Measurements from ENCODE around the gene CLMN. TPM values are rescaled to one million over a fixed set of nuclear protein-coding genes. Genes with fewer than 3 reads are reported as not detected.

CLMN gene
- total and polyA plus RNA-seq, 10 of the 15 experiments (the other 5 are each of a cell fraction or from before 2014, with no cell fraction given): 7.8 to 49.3 (median 18.5) TPM

DNA sequence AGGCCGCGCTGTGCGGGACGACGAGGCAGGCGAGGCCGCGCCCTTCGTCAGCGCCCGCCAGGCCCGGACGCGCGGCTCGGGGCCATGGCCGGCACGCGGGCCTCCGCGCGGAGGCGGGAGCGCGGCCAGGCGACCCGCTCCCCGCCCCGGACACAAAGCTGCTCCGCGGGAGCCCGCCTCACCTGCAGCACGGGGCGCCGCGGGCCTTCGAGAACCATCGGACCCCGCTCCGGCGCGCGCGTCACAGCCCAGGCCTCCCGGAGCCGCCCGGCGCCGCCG is 162.7 kb downstream of the CLMN start:
- Histone ChIP-seq H3K4me1 (ENCODE audit: control insufficient read depth, insufficient read depth, low read length) (peaks cover 8% of the 10 kb centered on the region; the same call in 1 of the 2 replicates), H4K20me1 (ENCODE audit: control insufficient read depth, insufficient read depth) (no peaks in the 10 kb centered on the region), H3K4me2 (ENCODE audit: control insufficient read depth, insufficient read depth) (peak overlapping the region; percentile 68; the same call in 1 of the 2 replicates), H3K79me2 (ENCODE audit: control insufficient read depth, insufficient read depth, low read length) (peaks cover 55% of the 10 kb centered on the region), H2AFZ (ENCODE audit: control insufficient read depth, low read depth, low read length) (peak overlapping the region; percentile 90), H3K4me3 (peak overlapping the region; percentile 89; the same call in 1 of the 2 replicates), H3K9ac (ENCODE audit: control insufficient read depth, insufficient read depth, low read length) (peak overlapping the region; percentile 98), H3K27me3 (replicated peaks in 1 of 2; ENCODE audit: control insufficient read depth in 2 of 2, insufficient read depth in 2 of 2, low read length in 1 of 2) (no peaks in the 10 kb centered on the region), H3K36me3 (ENCODE audit: control insufficient read depth in 2 of 2, insufficient read depth in 2 of 2, low read length in 1 of 2) (no peaks in the 10 kb centered on the region), H3K9me3 (replicated peaks; ENCODE audit: control insufficient read depth, insufficient read depth, low read length) (no peaks in the 10 kb centered on the region), H3K27ac (ENCODE audit: control insufficient read depth, insufficient read depth) (peak overlapping the region; percentile 95)
- ChIA-PET POLR2A (interaction anchor here (1.0 to 1.1 kb wide), 2 partner anchors 16 to 43 kb away, joined by 3 read pairs; no protein-coding TSS in a partner anchor), CTCF (no interaction called here), RAD21 (ENCODE audit: unreplicated experiment) (interaction anchor here (1.2 to 1.4 kb wide), 4 partner anchors 13 to 39 kb away, joined by 3 to 7 read pairs (median 6); no protein-coding TSS in a partner anchor), SMC1A (ENCODE audit: uncharacterized antibody, unreplicated experiment) (interaction anchor here (1.3 to 1.7 kb wide), 3 partner anchors 14 to 27 kb away, joined by 7 to 14 read pairs (median 7); no protein-coding TSS in a partner anchor)
- DNase-seq (ENCODE audit: low read depth, low spot score): no peak
- in situ Hi-C loops (cut with MboI): no loop called here
- WGBS (ENCODE audit: insufficient coverage, insufficient replicate concordance, low lambda C conversion rate, missing lambda C conversion rate): 1% methylated on average over 26 of the region's 50 CpGs
- intact Hi-C loops (cut with micrococcal nuclease; ENCODE audit: unreplicated experiment): loop anchor here (5.0 to 10.0 kb wide), 4 partner anchors 110 to 378 kb away; partner anchors contain the start of gene GLRX5
- BruUV-seq (replicated peaks): no TSS peak
- peak; percentile 35 for ATAC-seq
- FAIRE-seq: no peak
- TF ChIP-seq CBX5 (IDR thresholded peaks at IDR 0.05; ENCODE audit: low read depth) (no peak), ZNF24 (IDR thresholded peaks at IDR 0.05) (no peak), CREM (IDR thresholded peaks at IDR 0.05; ENCODE audit: low read depth) (no peak), SRF (IDR thresholded peaks at IDR 0.05; ENCODE audit: low read depth in 2 of 2, low read length in 2 of 2) (no peak), LARP7 (IDR thresholded peaks at IDR 0.05) (peak; percentile 91), DPF2 (IDR thresholded peaks at IDR 0.05) (no peak), GABPA (IDR thresholded peaks at IDR 0.05; ENCODE audit: low read depth) (no peak), USF2 (IDR thresholded peaks at IDR 0.05; ENCODE audit: borderline replicate concordance, low read depth, low read length) (no peak), SMARCA5 (IDR thresholded peaks at IDR 0.05) (0 out of 2 replicates have a peak, but pooled peaks have one; percentile 39), KAT2A (conservative IDR thresholded peaks at IDR 0.05; ENCODE audit: control insufficient read depth, low read depth, low read length) (no peak), RCOR1 (conservative IDR thresholded peaks at IDR 0.05; ENCODE audit: low read depth, low read length) (no peak), FOXK2 (IDR thresholded peaks at IDR 0.05) (no peak), PAX8 (IDR thresholded peaks at IDR 0.05) (no peak), KDM1A (IDR thresholded peaks at IDR 0.05; ENCODE audit: borderline replicate concordance) (no peak), ASH2L (IDR thresholded peaks at IDR 0.05; ENCODE audit: borderline replicate concordance, low read depth) (no peak; the same call in 1 of the 2 replicates), EZH2 (IDR thresholded peaks at IDR 0.05; ENCODE audit: borderline replicate concordance, control insufficient read depth, low read depth, low read length) (no peak), TCF7 (IDR thresholded peaks at IDR 0.05; ENCODE audit: borderline replicate concordance) (no peak), CHD4 (IDR thresholded peaks at IDR 0.05) (no peak)
- TF ChIP-seq, protein P1, sequence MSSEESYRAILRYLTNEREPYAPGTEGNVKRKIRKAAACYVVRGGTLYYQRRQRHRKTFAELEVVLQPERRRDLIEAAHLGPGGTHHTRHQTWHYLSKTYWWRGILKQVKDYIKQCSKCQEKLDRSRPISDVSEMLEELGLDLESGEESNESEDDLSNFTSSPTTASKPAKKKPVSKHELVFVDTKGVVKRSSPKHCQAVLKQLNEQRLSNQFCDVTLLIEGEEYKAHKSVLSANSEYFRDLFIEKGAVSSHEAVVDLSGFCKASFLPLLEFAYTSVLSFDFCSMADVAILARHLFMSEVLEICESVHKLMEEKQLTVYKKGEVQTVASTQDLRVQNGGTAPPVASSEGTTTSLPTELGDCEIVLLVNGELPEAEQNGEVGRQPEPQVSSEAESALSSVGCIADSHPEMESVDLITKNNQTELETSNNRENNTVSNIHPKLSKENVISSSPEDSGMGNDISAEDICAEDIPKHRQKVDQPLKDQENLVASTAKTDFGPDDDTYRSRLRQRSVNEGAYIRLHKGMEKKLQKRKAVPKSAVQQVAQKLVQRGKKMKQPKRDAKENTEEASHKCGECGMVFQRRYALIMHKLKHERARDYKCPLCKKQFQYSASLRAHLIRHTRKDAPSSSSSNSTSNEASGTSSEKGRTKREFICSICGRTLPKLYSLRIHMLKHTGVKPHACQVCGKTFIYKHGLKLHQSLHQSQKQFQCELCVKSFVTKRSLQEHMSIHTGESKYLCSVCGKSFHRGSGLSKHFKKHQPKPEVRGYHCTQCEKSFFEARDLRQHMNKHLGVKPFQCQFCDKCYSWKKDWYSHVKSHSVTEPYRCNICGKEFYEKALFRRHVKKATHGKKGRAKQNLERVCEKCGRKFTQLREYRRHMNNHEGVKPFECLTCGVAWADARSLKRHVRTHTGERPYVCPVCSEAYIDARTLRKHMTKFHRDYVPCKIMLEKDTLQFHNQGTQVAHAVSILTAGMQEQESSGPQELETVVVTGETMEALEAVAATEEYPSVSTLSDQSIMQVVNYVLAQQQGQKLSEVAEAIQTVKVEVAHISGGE (CRISPR knock-in tag; IDR thresholded peaks at IDR 0.05): no peak
- TF ChIP-seq, protein P2, sequence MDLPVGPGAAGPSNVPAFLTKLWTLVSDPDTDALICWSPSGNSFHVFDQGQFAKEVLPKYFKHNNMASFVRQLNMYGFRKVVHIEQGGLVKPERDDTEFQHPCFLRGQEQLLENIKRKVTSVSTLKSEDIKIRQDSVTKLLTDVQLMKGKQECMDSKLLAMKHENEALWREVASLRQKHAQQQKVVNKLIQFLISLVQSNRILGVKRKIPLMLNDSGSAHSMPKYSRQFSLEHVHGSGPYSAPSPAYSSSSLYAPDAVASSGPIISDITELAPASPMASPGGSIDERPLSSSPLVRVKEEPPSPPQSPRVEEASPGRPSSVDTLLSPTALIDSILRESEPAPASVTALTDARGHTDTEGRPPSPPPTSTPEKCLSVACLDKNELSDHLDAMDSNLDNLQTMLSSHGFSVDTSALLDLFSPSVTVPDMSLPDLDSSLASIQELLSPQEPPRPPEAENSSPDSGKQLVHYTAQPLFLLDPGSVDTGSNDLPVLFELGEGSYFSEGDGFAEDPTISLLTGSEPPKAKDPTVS (IDR thresholded peaks at IDR 0.05; ENCODE audit: low read depth, low read length): no peak

Measured in GM12878 (cell line).